GM10266 (cell line): ENCODE results near the gene TNNC1.

Experiments
- DNase-seq: peaks from one replicate; pipeline ENCODE4 v3.0.0; 2012; ENCODE audit errors: extremely low spot score
- TF ChIP-seq, protein P1 (sequence below): IDR thresholded peaks from 2 replicates; pipeline ENCODE4 v1.5.1; 2012; ENCODE audit warnings: mild to moderate bottlenecking, low read depth; ENCODE audit not compliant: control insufficient read depth, insufficient read depth; ENCODE audit errors: missing control alignments

Gene TNNC1

GRCh38 chr3:52489453-52489852 lies 35.6 kb upstream of the TNNC1 start:
- TF ChIP-seq, protein P1, sequence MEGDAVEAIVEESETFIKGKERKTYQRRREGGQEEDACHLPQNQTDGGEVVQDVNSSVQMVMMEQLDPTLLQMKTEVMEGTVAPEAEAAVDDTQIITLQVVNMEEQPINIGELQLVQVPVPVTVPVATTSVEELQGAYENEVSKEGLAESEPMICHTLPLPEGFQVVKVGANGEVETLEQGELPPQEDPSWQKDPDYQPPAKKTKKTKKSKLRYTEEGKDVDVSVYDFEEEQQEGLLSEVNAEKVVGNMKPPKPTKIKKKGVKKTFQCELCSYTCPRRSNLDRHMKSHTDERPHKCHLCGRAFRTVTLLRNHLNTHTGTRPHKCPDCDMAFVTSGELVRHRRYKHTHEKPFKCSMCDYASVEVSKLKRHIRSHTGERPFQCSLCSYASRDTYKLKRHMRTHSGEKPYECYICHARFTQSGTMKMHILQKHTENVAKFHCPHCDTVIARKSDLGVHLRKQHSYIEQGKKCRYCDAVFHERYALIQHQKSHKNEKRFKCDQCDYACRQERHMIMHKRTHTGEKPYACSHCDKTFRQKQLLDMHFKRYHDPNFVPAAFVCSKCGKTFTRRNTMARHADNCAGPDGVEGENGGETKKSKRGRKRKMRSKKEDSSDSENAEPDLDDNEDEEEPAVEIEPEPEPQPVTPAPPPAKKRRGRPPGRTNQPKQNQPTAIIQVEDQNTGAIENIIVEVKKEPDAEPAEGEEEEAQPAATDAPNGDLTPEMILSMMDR = no peak
- DNase-seq = no peak

- DNase-seq = no peak
Measured at GRCh38 chr3:52488746-52489145, 34.9 kb upstream of the TNNC1 start.

GRCh38 chr3:52487788-52488691 lies 34.2 kb upstream of the TNNC1 start:
- TF ChIP-seq, protein P1 = no peak
- no peak for DNase-seq

More at GRCh38 chr3:52488746-52489145, 34.9 kb upstream of the TNNC1 start:
- TF ChIP-seq, protein P1 = no peak

DNA sequence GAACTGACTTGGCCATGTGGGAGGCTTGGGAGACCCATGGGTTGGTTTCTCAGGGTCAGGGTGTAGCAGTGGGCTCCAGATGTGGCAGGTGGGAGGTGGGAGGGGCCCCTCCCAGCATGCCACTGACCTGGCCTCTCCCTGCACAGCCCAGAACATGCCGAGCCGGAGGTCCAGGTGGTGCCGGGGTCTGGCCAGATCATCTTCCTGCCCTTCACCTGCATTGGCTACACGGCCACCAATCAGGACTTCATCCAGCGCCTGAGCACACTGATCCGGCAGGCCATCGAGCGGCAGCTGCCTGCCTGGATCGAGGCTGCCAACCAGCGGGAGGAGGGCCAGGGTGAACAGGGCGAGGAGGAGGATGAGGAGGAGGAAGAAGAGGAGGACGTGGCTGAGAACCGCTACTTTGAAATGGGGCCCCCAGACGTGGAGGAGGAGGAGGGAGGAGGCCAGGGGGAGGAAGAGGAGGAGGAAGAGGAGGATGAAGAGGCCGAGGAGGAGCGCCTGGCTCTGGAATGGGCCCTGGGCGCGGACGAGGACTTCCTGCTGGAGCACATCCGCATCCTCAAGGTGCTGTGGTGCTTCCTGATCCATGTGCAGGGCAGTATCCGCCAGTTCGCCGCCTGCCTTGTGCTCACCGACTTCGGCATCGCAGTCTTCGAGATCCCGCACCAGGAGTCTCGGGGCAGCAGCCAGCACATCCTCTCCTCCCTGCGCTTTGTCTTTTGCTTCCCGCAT lies 33.4 kb upstream of the TNNC1 start:
- TF ChIP-seq, protein P1 = no peak
- DNase-seq = no peak

GRCh38 chr3:52484680-52485461 lies 31.0 kb upstream of the TNNC1 start:
- TF ChIP-seq, protein P1 = no peak
- DNase-seq = no peak

DNA sequence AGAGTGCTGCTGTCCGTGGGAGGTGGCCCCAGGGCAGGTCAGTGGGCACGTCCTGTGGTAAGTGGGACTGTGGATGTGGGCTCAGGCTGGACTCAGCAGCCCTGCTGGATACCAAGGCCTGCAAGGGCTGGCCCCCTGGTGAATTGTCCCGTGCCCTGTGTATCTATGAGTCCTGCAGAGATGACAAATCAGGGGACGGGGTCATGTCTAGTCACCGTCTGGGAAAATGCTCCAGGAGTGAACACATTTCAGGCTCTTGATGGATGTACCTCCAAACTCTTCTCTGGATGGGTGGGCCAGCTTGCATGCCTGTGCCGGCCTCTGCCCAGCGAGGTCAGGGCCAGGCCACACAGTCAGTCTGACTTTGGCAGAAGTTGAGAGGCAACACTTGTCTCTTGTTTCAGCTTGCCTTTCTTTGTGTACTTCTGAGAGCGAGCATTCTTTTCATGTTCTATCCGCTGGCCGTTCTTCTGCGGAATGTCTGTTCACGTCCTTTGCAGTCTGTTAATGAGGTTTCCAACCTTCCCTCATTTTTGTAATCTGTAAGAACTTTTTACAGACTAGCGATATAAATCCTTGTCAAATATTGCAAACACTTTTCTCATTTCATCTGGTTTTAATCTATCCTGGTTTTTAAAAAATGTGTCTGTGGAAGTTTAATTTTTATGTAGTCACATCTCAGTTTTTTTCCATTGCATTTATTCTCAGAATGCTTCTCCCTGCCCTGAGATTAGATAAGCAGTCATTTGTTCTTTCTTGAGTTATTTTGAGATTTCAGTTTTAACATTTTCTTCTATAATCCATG lies 29.9 kb upstream of the TNNC1 start:
- TF ChIP-seq, protein P1 = no peak
- DNase-seq = no peak
